Suprapubic skin (tissue), 4 donors: ENCODE data around the gene VEPH1. TPM values are rescaled to one million over a fixed set of nuclear protein-coding genes. Genes with fewer than 3 reads are reported as not detected.
"Not testable (repeated sequence)": the region's sequence is repeated elsewhere in the genome, so short reads cannot be mapped to it uniquely, and the experiment has no call there.

ENCODE experiments used
- DNase-seq, 2 donors: peaks; one replicate each; pipeline ENCODE4 v3.0.0-alpha.2; 2019; ENCODE audit warnings: low spot score in 2 of 2
- H3K27ac ChIP-seq: fragments of 200-600 bp; sonication (generic); one replicate; pipeline ENCODE4 v1.5.1; 2019
- H3K27me3 ChIP-seq: fragments of 200-600 bp; sonication (generic); one replicate; pipeline ENCODE4 v1.5.1; 2019
- H3K36me3 ChIP-seq: fragments of 200-600 bp; sonication (generic); one replicate; pipeline ENCODE4 v1.5.1; 2019
- H3K4me1 ChIP-seq: fragments of 200-600 bp; sonication (generic); one replicate; pipeline ENCODE4 v1.5.1; 2019
- H3K4me3 ChIP-seq: fragments of 200-600 bp; sonication (generic); one replicate; pipeline ENCODE4 v1.5.1; 2019; ENCODE audit warnings: mild to moderate bottlenecking
- H3K9me3 ChIP-seq: fragments of 200-600 bp; sonication (generic); one replicate; pipeline ENCODE4 v1.5.1; 2019
- EP300 ChIP-seq: sonication (generic); formaldehyde crosslinking; IDR thresholded peaks from one replicate; pipeline ENCODE4 v1.6.1; 2017; ENCODE audit warnings: antibody characterized with exemption
- POLR2A ChIP-seq, 2 donors: fragments of 450-650 bp; IDR thresholded peaks; one replicate each; pipeline ENCODE4 v1.6.1; 2017; ENCODE audit warnings: antibody characterized with exemption in 2 of 2, mild to moderate bottlenecking in 2 of 2, moderate library complexity in 2 of 2
- POLR2AphosphoS5 ChIP-seq, 3 donors: sonication (generic); formaldehyde crosslinking; IDR thresholded peaks; one replicate each; pipeline ENCODE4 v1.6.1; 2017; ENCODE audit warnings: antibody characterized with exemption in 3 of 3
- WGBS: methylation state at CpG from one replicate; pipeline ENCODE4 v1.1.5; 2018; 5-methylcytosine and 5-hydroxymethylcytosine counted together
- total RNA-seq, 4 donors: library from RNA; depleted of rRNA; stranded (reverse); fragments of >200 nt; gene quantifications; one replicate each; pipeline ENCODE4 v1.1.0, GENCODE V29; 2016
- TF ChIP-seq, protein P1 (sequence below), 2 donors: fragments of 200-600 bp in 1 of 2; fragments of 450-650 bp in 1 of 2; sonication (generic) in 1 of 2; IDR thresholded peaks; one replicate each; pipeline ENCODE4 v1.5.1; 2016 to 2019; ENCODE audit warnings: antibody characterized with exemption in 2 of 2, mild to moderate bottlenecking in 1 of 2, moderate library complexity in 1 of 2

VEPH1 gene
- total RNA-seq, 4 donors from 2014 or later: 2.9 to 9.3 (median 5.7) TPM

DNA sequence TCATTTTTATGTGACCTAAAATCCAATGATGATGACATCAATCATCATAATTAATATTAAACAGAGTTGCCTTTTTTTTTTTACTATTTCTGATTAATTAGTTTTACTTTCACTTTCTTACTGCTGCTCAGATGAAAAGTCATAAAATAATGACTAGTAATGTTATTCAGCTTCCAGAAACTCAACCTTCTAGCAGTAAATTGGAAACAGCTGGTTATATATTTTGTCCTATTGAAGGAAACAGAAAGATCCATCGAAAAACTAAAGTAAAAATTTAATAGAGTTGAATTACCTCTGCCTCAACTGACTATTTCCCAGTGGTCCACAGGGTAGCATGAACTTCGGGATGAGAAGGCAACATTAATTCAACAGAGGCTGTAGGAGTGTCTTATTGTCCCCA, 173.7 kb downstream of the VEPH1 start:
- H3K4me1 ChIP-seq: no peaks in the 10 kb centered on the region
- no peak for DNase-seq
- no peaks in the 10 kb centered on the region for H3K9me3 ChIP-seq
- TF ChIP-seq, protein P1, sequence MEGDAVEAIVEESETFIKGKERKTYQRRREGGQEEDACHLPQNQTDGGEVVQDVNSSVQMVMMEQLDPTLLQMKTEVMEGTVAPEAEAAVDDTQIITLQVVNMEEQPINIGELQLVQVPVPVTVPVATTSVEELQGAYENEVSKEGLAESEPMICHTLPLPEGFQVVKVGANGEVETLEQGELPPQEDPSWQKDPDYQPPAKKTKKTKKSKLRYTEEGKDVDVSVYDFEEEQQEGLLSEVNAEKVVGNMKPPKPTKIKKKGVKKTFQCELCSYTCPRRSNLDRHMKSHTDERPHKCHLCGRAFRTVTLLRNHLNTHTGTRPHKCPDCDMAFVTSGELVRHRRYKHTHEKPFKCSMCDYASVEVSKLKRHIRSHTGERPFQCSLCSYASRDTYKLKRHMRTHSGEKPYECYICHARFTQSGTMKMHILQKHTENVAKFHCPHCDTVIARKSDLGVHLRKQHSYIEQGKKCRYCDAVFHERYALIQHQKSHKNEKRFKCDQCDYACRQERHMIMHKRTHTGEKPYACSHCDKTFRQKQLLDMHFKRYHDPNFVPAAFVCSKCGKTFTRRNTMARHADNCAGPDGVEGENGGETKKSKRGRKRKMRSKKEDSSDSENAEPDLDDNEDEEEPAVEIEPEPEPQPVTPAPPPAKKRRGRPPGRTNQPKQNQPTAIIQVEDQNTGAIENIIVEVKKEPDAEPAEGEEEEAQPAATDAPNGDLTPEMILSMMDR (IDR thresholded peaks at IDR 0.05): no peak
- no peak for TF ChIP-seq POLR2AphosphoS5 (IDR thresholded peaks at IDR 0.05)
- no peak for TF ChIP-seq EP300
- TF ChIP-seq POLR2A (IDR thresholded peaks at IDR 0.05): no peak
- no peak overlapping the region for H3K27ac ChIP-seq
- 80% methylated on average over 2 of the region's 2 CpGs for WGBS
- no peaks in the 10 kb centered on the region for H3K27me3 ChIP-seq
- no peaks in the 10 kb centered on the region for H3K36me3 ChIP-seq
- no peak overlapping the region for H3K4me3 ChIP-seq

DNA sequence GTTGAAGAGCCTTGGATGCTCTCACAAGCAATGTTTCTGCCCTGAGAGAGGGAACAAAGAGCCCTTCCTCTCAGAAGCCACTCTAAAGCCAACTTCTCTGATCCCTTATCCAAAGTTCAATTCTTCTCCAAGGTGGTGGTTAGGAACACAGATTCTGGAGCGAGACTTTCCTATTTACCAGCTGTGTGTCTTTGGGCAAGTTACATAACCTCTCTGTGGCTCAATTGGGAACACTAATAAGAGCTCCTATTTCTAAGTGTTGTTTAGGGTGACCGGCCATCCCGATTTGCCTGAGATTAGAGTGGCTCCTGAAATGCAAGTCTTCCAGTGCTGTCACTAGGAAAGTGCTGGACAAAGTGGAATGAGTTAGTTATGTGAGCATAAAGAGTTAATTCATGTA, 175.4 kb downstream of the VEPH1 start:
- DNase-seq: no peak
- Histone ChIP-seq H3K9me3 (no peaks in the 10 kb centered on the region), H3K27me3 (no peaks in the 10 kb centered on the region), H3K27ac (no peak overlapping the region), H3K4me3 (no peak overlapping the region), H3K4me1 (no peaks in the 10 kb centered on the region), H3K36me3 (no peaks in the 10 kb centered on the region)
- TF ChIP-seq POLR2A (IDR thresholded peaks at IDR 0.05) (no peak), POLR2AphosphoS5 (IDR thresholded peaks at IDR 0.05) (no peak), EP300 (no peak)
- TF ChIP-seq, protein P1 (IDR thresholded peaks at IDR 0.05): no peak
- 82% methylated on average over 3 of the region's 3 CpGs for WGBS

DNA sequence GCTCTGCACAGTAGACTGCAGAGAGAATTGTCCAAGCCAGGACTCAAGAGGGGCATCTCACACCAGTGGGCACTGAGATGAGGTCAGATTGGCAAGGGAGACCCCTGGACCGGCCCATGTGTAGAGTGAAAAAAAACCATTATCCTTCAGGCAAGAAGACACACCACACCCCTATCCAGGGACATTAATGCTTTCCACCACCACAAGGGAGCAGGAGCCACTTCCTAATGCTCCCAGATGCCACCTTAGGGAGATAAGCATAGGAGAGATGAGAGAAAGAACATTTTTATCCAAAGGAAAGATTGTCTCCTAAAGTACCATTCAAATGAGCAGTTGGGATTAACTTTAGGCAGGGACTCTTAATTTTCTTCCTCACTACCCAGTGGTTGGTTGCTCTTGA, 176.2 kb downstream of the VEPH1 start:
- Histone ChIP-seq H3K9me3 (no peaks in the 10 kb centered on the region), H3K27ac (no peak overlapping the region), H3K4me1 (no peaks in the 10 kb centered on the region), H3K27me3 (no peaks in the 10 kb centered on the region), H3K36me3 (no peaks in the 10 kb centered on the region), H3K4me3 (no peak overlapping the region)
- TF ChIP-seq, protein P1 (IDR thresholded peaks at IDR 0.05): no peak
- no peak for TF ChIP-seq EP300
- TF ChIP-seq POLR2A (IDR thresholded peaks at IDR 0.05): no peak
- no peak for TF ChIP-seq POLR2AphosphoS5 (IDR thresholded peaks at IDR 0.05)
- 60% methylated on average over 1 of the region's 1 CpG for WGBS
- DNase-seq: no peak

DNA sequence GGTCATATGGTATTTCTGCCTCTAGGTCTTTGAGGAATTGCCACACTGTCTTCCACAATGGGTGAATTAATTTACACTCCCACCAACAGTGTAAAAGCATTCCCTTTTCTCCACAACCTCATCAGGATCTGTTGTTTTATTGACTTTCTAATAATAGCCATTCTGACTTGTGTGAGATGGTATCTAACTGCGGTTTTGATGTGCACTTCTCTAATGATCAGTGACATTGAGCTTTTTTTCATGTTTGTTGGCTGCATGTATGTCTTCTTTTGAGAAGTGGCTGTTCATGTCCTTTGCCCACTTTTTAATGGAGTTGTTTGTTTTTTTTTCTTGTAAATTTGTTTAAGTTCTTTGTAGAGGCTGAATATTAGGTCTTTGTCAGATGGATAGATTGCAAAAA, 178.3 kb downstream of the VEPH1 start:
- H3K9me3 ChIP-seq, H3K36me3 ChIP-seq, H3K27ac ChIP-seq, H3K27me3 ChIP-seq, H3K4me1 ChIP-seq, H3K4me3 ChIP-seq, DNase-seq: not testable (repeated sequence)
- 100% methylated on average over 1 of the region's 1 CpG for WGBS

DNA sequence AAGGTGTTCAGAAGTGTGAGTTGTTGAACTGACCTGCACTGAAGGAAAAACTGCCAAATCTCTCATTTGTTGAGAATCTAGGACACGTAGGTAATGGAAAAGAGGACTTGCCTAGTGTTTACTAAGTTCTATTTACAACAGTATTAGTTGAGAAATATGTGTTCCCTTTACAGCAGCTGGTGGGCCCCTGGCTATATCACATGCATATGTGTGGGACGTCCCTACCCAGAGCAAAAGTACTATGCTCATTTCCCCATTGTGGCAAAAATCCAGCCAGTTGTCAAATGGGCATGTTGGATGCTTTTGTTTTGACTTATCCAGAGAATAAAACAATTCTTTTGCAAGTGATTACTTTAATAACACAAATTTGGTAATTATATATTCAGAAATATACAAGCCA, 179.9 kb downstream of the VEPH1 start:
- no peaks in the 10 kb centered on the region for H3K9me3 ChIP-seq
- H3K27me3 ChIP-seq: no peaks in the 10 kb centered on the region
- no peak overlapping the region for H3K4me3 ChIP-seq
- DNase-seq: no peak
- H3K4me1 ChIP-seq: no peaks in the 10 kb centered on the region
- 58% methylated on average over 2 of the region's 2 CpGs for WGBS
- TF ChIP-seq EP300 (no peak), POLR2AphosphoS5 (IDR thresholded peaks at IDR 0.05) (no peak), POLR2A (IDR thresholded peaks at IDR 0.05) (no peak)
- TF ChIP-seq, protein P1 (IDR thresholded peaks at IDR 0.05): no peak
- no peak overlapping the region for H3K27ac ChIP-seq
- H3K36me3 ChIP-seq: no peaks in the 10 kb centered on the region

DNA sequence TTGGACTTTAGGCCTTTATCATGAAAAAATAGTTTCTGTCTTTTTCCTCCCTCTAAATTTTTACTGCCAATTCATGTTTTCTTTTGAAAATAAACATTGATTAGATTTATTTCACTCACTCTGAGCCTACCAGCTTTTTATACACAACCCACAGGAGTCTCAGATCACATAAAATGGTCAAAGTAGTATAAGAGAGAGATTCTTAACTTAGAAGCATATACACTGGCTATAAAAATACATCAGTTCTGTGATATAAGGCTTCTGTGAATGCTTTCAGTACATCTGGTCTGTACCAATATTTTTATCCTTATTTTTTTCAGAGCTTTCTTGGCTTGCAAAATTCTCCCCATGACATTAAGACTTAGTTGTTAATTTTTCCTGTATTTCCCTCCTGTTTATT, 183.5 kb downstream of the VEPH1 start:
- no peak for TF ChIP-seq POLR2AphosphoS5 (IDR thresholded peaks at IDR 0.05)
- TF ChIP-seq POLR2A (IDR thresholded peaks at IDR 0.05): no peak
- TF ChIP-seq EP300: no peak
- TF ChIP-seq, protein P1 (IDR thresholded peaks at IDR 0.05): no peak
- Histone ChIP-seq H3K4me3 (no peak overlapping the region), H3K27me3 (no peaks in the 10 kb centered on the region), H3K27ac (no peak overlapping the region), H3K36me3 (no peaks in the 10 kb centered on the region), H3K9me3 (no peaks in the 10 kb centered on the region), H3K4me1 (no peaks in the 10 kb centered on the region)
- DNase-seq: no peak
